ENCODE data around the gene HERPUD1. TPM values are rescaled to one million over a fixed set of nuclear protein-coding genes. Genes with fewer than 3 reads are reported as not detected.
A peak's percentile ranks its signal among the peaks of the same experiment; 100 is the strongest.
"Not testable (repeated sequence)": the region's sequence is repeated elsewhere in the genome, so short reads cannot be mapped to it uniquely, and the experiment has no call there.

The HERPUD1 gene
- total RNA-seq, 2 experiments from 2014 or later = 143 to 149 TPM

GRCh38 chr16:56985288-56985961, 53.5 kb downstream of the HERPUD1 start:
- Mint-ChIP-seq H3K4me1 (peaks cover 70% of the 10 kb centered on the region), H3K4me3 (peak overlapping the region; percentile 99), H3K27me3 (no peaks in the 10 kb centered on the region), H3K9me3 (no peaks in the 10 kb centered on the region), H3K36me3 (peaks cover 78% of the 10 kb centered on the region), H3K27ac (peak overlapping the region; percentile 99)
- DNase-seq = no peak

GRCh38 chr16:56985962-56986360, 54.0 kb downstream of the HERPUD1 start:
- peaks cover 79% of the 10 kb centered on the region for H3K36me3 Mint-ChIP-seq
- H3K27ac Mint-ChIP-seq = peak overlapping the region; percentile 99
- H3K4me3 Mint-ChIP-seq = peak overlapping the region; percentile 99
- no peaks in the 10 kb centered on the region for H3K9me3 Mint-ChIP-seq
- DNase-seq = no peak
- H3K27me3 Mint-ChIP-seq = no peaks in the 10 kb centered on the region
- H3K4me1 Mint-ChIP-seq = peaks cover 69% of the 10 kb centered on the region

- Mint-ChIP-seq H3K36me3 (peaks cover 77% of the 10 kb centered on the region), H3K4me3 (peak overlapping the region; percentile 99), H3K4me1 (peaks cover 66% of the 10 kb centered on the region), H3K27ac (peak overlapping the region; percentile 99), H3K27me3 (no peaks in the 10 kb centered on the region), H3K9me3 (no peaks in the 10 kb centered on the region)
- DNase-seq = no peak
These were observed 54.4 kb downstream of the HERPUD1 start for GRCh38 chr16:56986361-56986760.

GRCh38 chr16:56986908-56987307, 55.0 kb downstream of the HERPUD1 start:
- peak overlapping the region; percentile 99 for H3K4me3 Mint-ChIP-seq
- not testable (repeated sequence) for DNase-seq, H3K9me3 Mint-ChIP-seq, H3K27me3 Mint-ChIP-seq
- H3K27ac Mint-ChIP-seq = peak overlapping the region; percentile 99
- peaks cover 64% of the 10 kb centered on the region for H3K4me1 Mint-ChIP-seq
- peaks cover 78% of the 10 kb centered on the region for H3K36me3 Mint-ChIP-seq

- no peaks in the 10 kb centered on the region for H3K27me3 Mint-ChIP-seq
- peak overlapping the region; percentile 99 for H3K27ac Mint-ChIP-seq
- peaks cover 59% of the 10 kb centered on the region for H3K4me1 Mint-ChIP-seq
- peaks cover 77% of the 10 kb centered on the region for H3K36me3 Mint-ChIP-seq
- H3K4me3 Mint-ChIP-seq = peak overlapping the region; percentile 99
- no peak for DNase-seq
- H3K9me3 Mint-ChIP-seq = no peaks in the 10 kb centered on the region
These were observed 55.8 kb downstream of the HERPUD1 start for GRCh38 chr16:56987692-56988091.

- Mint-ChIP-seq H3K4me3 (peak overlapping the region; percentile 99), H3K27ac (peak overlapping the region; percentile 99), H3K36me3 (peaks cover 77% of the 10 kb centered on the region), H3K9me3 (no peaks in the 10 kb centered on the region), H3K27me3 (no peaks in the 10 kb centered on the region), H3K4me1 (peaks cover 60% of the 10 kb centered on the region)
- DNase-seq = no peak
These were observed 56.4 kb downstream of the HERPUD1 start for GRCh38 chr16:56988161-56988947.

- Mint-ChIP-seq H3K4me1 (peaks cover 64% of the 10 kb centered on the region), H3K27me3 (no peaks in the 10 kb centered on the region), H3K9me3 (no peaks in the 10 kb centered on the region), H3K27ac (peak within 1 kb of the TSS; percentile 99), H3K4me3 (peak within 1 kb of the TSS; percentile 99), H3K36me3 (peaks cover 82% of the 10 kb centered on the region)
- peak; percentile 95 for DNase-seq
These were observed 57.3 kb downstream of the HERPUD1 start, which contains the start of gene NLRC5 for GRCh38 chr16:56988948-56989945. Gene NLRC5 (plus strand): TSS chr16:56989557. CDS start chr16:57020713, 31,156 bp downstream.

- Mint-ChIP-seq H3K27me3 (no peaks in the 10 kb centered on the region), H3K4me1 (peaks cover 64% of the 10 kb centered on the region), H3K36me3 (peaks cover 78% of the 10 kb centered on the region), H3K27ac (peak overlapping the region; percentile 99), H3K9me3 (no peaks in the 10 kb centered on the region), H3K4me3 (peak overlapping the region; percentile 99)
- no peak for DNase-seq
These were observed 58.0 kb downstream of the HERPUD1 start for GRCh38 chr16:56989988-56990387.

- Mint-ChIP-seq H3K36me3 (peaks cover 75% of the 10 kb centered on the region), H3K27ac (peak overlapping the region; percentile 99), H3K27me3 (no peaks in the 10 kb centered on the region), H3K4me1 (peaks cover 63% of the 10 kb centered on the region), H3K4me3 (peak overlapping the region; percentile 99), H3K9me3 (no peaks in the 10 kb centered on the region)
- peak; percentile 53 for DNase-seq
These were observed 58.7 kb downstream of the HERPUD1 start for GRCh38 chr16:56990407-56991286.

- H3K36me3 Mint-ChIP-seq = peaks cover 74% of the 10 kb centered on the region
- peak overlapping the region; percentile 99 for H3K4me3 Mint-ChIP-seq
- H3K27ac Mint-ChIP-seq = peak overlapping the region; percentile 99
- not testable (repeated sequence) for DNase-seq, H3K27me3 Mint-ChIP-seq, H3K9me3 Mint-ChIP-seq
- H3K4me1 Mint-ChIP-seq = peaks cover 65% of the 10 kb centered on the region
These were observed 60.5 kb downstream of the HERPUD1 start for GRCh38 chr16:56992431-56992830.

- H3K27ac Mint-ChIP-seq = peak overlapping the region; percentile 85
- no peak for DNase-seq
- H3K27me3 Mint-ChIP-seq = no peaks in the 10 kb centered on the region
- peaks cover 63% of the 10 kb centered on the region for H3K4me1 Mint-ChIP-seq
- H3K4me3 Mint-ChIP-seq = peak overlapping the region; percentile 72
- no peaks in the 10 kb centered on the region for H3K9me3 Mint-ChIP-seq
- peaks cover 66% of the 10 kb centered on the region for H3K36me3 Mint-ChIP-seq
These were observed 61.3 kb downstream of the HERPUD1 start for GRCh38 chr16:56993204-56993603.

- H3K4me1 Mint-ChIP-seq = peaks cover 71% of the 10 kb centered on the region
- peak overlapping the region; percentile 85 for H3K27ac Mint-ChIP-seq
- H3K4me3 Mint-ChIP-seq = peak overlapping the region; percentile 72
- H3K36me3 Mint-ChIP-seq = peaks cover 67% of the 10 kb centered on the region
- H3K9me3 Mint-ChIP-seq = no peaks in the 10 kb centered on the region
- no peak for DNase-seq
- H3K27me3 Mint-ChIP-seq = no peaks in the 10 kb centered on the region
These were observed 62.4 kb downstream of the HERPUD1 start for GRCh38 chr16:56994311-56994710.
